ENCODE measurements around the gene VMAC. TPM values are rescaled to one million over a fixed set of nuclear protein-coding genes. Genes with fewer than 3 reads are reported as not detected.
A peak's percentile ranks its signal among the peaks of the same experiment; 100 is the strongest.

VMAC gene
- total and polyA plus RNA-seq, 9 of the 15 experiments (the other 6 are each of a cell fraction or from before 2014, with no cell fraction given) = 0.03 to 3.4 (median 1.1) TPM

GRCh38 chr19:5893907-5894703 is 10.6 kb upstream of the VMAC start (continued):
- no peak for TF ChIP-seq ZNF407 (IDR thresholded peaks at IDR 0.05; ENCODE audit: low read depth)
- TF ChIP-seq BMI1 (IDR thresholded peaks at IDR 0.05; ENCODE audit: low read length) = no peak
- no peak for TF ChIP-seq SNIP1 (IDR thresholded peaks at IDR 0.05; ENCODE audit: low read depth)
- TF ChIP-seq POLR2G (IDR thresholded peaks at IDR 0.05; ENCODE audit: low read depth, low read length) = peak; percentile 67
- TF ChIP-seq U2AF2 (optimal IDR thresholded peaks at IDR 0.05; ENCODE audit: low read depth, low read length) = no peak
- TF ChIP-seq, protein P1, sequence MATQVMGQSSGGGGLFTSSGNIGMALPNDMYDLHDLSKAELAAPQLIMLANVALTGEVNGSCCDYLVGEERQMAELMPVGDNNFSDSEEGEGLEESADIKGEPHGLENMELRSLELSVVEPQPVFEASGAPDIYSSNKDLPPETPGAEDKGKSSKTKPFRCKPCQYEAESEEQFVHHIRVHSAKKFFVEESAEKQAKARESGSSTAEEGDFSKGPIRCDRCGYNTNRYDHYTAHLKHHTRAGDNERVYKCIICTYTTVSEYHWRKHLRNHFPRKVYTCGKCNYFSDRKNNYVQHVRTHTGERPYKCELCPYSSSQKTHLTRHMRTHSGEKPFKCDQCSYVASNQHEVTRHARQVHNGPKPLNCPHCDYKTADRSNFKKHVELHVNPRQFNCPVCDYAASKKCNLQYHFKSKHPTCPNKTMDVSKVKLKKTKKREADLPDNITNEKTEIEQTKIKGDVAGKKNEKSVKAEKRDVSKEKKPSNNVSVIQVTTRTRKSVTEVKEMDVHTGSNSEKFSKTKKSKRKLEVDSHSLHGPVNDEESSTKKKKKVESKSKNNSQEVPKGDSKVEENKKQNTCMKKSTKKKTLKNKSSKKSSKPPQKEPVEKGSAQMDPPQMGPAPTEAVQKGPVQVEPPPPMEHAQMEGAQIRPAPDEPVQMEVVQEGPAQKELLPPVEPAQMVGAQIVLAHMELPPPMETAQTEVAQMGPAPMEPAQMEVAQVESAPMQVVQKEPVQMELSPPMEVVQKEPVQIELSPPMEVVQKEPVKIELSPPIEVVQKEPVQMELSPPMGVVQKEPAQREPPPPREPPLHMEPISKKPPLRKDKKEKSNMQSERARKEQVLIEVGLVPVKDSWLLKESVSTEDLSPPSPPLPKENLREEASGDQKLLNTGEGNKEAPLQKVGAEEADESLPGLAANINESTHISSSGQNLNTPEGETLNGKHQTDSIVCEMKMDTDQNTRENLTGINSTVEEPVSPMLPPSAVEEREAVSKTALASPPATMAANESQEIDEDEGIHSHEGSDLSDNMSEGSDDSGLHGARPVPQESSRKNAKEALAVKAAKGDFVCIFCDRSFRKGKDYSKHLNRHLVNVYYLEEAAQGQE (IDR thresholded peaks at IDR 0.05; ENCODE audit: borderline replicate concordance) = no peak
- TF ChIP-seq, protein P1 (CRISPR knock-in tag; IDR thresholded peaks at IDR 0.05; ENCODE audit: low read depth) = no peak
- TF ChIP-seq E2F3 (CRISPR knock-in tag; IDR thresholded peaks at IDR 0.05) = no peak
- TF ChIP-seq NFE2L1 (tag; IDR thresholded peaks at IDR 0.05; ENCODE audit: borderline replicate concordance, low read depth) = no peak
- no peak for TF ChIP-seq NCOA4 (IDR thresholded peaks at IDR 0.05; ENCODE audit: partially characterized antibody)
